GM12892 (cell line): Measurements from ENCODE around the gene IL21R. TPM values are rescaled to one million over a fixed set of nuclear protein-coding genes. Genes with fewer than 3 reads are reported as not detected.
A peak's percentile ranks its signal among the peaks of the same experiment; 100 is the strongest.

Experiments used
- DNase-seq: peaks from one replicate; pipeline ENCODE4 v3.0.0; 2011; ENCODE audit not compliant: insufficient read length
- FAIRE-seq: peaks from 2 replicates; lab custom pipeline; 2011; peaks lifted over from hg19 to GRCh38; lab: Jason Lieb, UNC
- POLR2A ChIP-seq: IDR thresholded peaks from 2 replicates; pipeline ENCODE4 v1.6.1; 2011; ENCODE audit warnings: low read depth, low read length, control low read depth
- POLR2AphosphoS5 ChIP-seq: IDR thresholded peaks from 2 replicates; pipeline ENCODE4 v1.6.1; 2011; ENCODE audit warnings: low read depth, low read length, control low read depth
- TAF1 ChIP-seq: IDR thresholded peaks from 2 replicates; pipeline ENCODE4 v1.6.1; 2011; ENCODE audit warnings: low read depth, mild to moderate bottlenecking, control low read depth, low read length, borderline replicate concordance
- polyA plus RNA-seq: library from polyadenylated mRNA; unstranded; fragments of >200 nt; gene quantifications from one replicate; pipeline ENCODE4 v1.2.1, GENCODE V29; 2012; ENCODE audit warnings: missing spikeins, inconsistent platforms; ENCODE audit not compliant: missing spikeins

The IL21R gene
- polyA plus RNA-seq, result 31.5 TPM

DNA sequence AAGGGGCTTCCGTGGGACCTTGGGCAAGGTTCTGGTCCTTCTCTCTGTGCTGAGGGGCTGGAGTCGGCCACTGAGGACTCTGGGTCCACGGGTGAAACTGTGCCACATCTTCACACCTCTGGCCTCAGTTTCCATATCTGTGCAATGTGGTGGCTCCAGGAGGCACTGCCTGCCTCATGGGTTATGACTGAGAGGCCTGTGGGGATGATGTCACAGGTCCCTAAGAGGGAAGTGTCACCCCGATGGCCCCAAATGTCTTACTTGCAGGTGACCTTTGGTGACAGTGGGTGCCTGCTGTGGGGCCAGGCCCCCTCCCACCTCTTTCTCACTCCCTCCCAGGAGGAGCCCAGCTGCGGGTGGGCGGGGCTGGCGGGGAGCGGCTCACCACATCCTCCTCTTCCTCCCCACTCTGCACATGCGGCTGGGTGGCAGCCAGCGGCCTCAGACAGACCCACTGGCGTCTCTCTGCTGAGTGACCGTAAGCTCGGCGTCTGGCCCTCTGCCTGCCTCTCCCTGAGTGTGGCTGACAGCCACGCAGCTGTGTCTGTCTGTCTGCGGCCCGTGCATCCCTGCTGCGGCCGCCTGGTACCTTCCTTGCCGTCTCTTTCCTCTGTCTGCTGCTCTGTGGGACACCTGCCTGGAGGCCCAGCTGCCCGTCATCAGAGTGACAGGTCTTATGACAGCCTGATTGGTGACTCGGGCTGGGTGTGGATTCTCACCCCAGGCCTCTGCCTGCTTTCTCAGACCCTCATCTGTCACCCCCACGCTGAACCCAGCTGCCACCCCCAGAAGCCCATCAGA is at the start of gene IL21R:
TSS of gene IL21R (plus strand) at position 407 of the 801 bp plus-strand sequence. CDS start 27,898 bp downstream, outside the sequence.
- DNase-seq (peak; percentile 60), FAIRE-seq (peak; percentile 98)
- TF ChIP-seq POLR2AphosphoS5 (peak; percentile 93), POLR2A (peak; percentile 96), TAF1 (peak; percentile 74)

DNA sequence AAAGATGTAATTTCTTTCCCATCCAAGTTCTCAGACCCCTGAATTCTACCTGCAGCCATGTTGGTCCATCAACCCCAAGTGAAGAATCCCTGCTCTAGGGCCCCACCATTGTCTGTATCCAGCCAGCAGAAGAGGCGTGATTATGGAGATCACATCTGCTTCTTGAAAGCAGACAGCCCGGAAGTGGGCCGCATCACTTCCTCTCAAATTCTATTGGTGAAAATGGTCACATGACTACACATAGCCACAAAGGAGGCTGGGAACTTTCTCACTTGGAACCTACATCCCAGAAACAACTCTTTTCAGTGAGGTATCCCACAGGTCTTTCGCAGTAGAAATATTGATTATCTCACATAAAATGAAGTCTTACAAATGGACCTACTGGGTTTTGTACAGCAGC is 48.1 kb upstream of the IL21R start:
- FAIRE-seq (no peak), DNase-seq (no peak)
- TF ChIP-seq TAF1 (no peak), POLR2A (no peak), POLR2AphosphoS5 (no peak)

DNA sequence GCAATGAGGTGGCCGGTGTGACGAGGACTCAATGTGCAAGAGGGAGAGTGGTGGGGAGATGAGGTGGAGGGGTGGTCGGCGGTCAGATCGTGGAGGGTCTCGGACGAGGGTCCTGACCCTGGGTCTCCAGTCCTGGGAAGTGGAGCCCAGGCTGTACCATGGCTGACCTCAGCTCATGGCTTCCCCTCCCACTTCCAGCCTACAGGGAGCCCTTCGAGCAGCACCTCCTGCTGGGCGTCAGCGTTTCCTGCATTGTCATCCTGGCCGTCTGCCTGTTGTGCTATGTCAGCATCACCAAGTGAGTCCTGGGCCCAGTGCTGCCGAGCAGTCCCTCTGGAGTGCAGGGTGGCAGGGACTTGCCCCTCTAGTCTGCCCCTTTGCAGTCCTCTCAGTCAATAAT is 46.4 kb upstream of the IL21R start:
- FAIRE-seq (no peak), DNase-seq (no peak)

DNA sequence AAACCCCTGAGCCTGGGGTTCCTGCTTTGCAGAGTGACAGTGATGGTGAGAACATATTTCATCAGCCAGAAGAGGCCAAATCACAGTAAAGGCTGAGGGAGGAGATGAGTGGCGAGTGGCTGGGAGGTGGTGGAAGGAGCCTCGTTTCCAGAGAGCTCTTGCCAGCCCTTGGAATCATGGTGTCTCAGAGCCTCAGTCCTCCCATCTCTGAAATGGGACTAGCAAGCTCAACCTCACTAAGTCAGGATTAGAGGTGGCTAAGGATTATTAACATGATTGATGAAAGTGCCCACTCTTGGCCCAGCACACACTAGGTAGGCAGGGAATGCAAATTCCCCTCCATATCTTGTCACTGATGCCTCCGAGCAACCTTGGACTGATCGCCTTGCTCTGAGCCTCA is 45.2 kb upstream of the IL21R start:
- DNase-seq, result no peak
- no peak for FAIRE-seq
- TF ChIP-seq TAF1 (no peak), POLR2A (no peak), POLR2AphosphoS5 (no peak)

More for the DNA sequence above, 46.4 kb upstream of the IL21R start:
- TF ChIP-seq POLR2A (no peak), POLR2AphosphoS5 (no peak), TAF1 (no peak)

DNA sequence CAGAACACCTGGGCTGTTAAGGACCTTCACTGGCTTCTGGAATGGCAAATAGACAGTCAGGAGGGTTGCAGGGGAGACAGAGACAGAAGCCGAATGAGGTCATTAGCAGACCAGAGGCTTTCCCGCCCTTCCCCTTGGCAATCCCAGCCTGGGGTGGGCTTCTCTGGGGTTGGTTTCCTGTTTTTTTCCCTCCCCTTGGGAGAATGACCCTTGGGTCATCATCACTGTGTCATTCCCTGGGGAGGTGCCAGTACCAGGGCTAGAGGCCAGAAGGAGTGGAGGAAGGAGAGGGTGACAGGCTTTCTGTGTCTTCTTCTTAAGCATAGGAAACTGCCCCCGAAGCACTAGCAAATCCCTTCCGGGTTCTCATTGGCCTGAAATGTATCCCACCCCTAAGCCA is 42.9 kb upstream of the IL21R start:
- DNase-seq (no peak), FAIRE-seq (no peak)
- TF ChIP-seq POLR2A (no peak), TAF1 (no peak), POLR2AphosphoS5 (no peak)

GRCh38 chr16:27359615-27360014 is 42.4 kb upstream of the IL21R start:
- DNase-seq (no peak), FAIRE-seq (no peak)
- no peak for TF ChIP-seq POLR2A
- no peak for TF ChIP-seq TAF1
- TF ChIP-seq POLR2AphosphoS5, result no peak

DNA sequence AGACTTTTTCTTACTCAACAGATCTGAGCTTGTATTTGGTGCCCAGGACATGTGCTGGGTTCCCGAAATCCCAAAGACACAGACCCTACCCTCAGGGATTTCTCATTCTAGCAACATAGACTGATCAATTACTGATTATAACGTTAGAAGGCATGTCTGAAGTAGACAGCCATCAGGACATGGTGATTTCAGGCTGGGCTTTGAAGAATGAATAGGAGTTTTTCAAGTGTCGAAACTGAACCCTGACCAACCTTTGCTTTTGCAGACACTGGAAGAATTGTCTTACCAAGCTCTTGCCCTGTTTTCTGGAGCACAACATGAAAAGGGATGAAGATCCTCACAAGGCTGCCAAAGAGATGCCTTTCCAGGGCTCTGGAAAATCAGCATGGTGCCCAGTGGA is 40.0 kb upstream of the IL21R start:
- DNase-seq (no peak), FAIRE-seq (no peak)
- TF ChIP-seq POLR2A (no peak), TAF1 (no peak), POLR2AphosphoS5 (no peak)

DNA sequence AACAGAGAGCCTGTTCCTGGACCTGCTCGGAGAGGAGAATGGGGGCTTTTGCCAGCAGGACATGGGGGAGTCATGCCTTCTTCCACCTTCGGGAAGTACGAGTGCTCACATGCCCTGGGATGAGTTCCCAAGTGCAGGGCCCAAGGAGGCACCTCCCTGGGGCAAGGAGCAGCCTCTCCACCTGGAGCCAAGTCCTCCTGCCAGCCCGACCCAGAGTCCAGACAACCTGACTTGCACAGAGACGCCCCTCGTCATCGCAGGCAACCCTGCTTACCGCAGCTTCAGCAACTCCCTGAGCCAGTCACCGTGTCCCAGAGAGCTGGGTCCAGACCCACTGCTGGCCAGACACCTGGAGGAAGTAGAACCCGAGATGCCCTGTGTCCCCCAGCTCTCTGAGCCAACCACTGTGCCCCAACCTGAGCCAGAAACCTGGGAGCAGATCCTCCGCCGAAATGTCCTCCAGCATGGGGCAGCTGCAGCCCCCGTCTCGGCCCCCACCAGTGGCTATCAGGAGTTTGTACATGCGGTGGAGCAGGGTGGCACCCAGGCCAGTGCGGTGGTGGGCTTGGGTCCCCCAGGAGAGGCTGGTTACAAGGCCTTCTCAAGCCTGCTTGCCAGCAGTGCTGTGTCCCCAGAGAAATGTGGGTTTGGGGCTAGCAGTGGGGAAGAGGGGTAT is 39.3 kb upstream of the IL21R start:
- DNase-seq (no peak), FAIRE-seq (no peak)
- TF ChIP-seq POLR2A (no peak), TAF1 (no peak), POLR2AphosphoS5 (no peak)

- FAIRE-seq, result no peak
- DNase-seq, result no peak
- TF ChIP-seq POLR2A, result no peak
- TF ChIP-seq TAF1, result no peak
- TF ChIP-seq POLR2AphosphoS5, result no peak
Measured at GRCh38 chr16:27363246-27363632, 38.7 kb upstream of the IL21R start.

- DNase-seq, result no peak
- TF ChIP-seq POLR2AphosphoS5 (no peak), TAF1 (no peak), POLR2A (no peak)
Measured at GRCh38 chr16:27363797-27364196, 38.2 kb upstream of the IL21R start.

DNA sequence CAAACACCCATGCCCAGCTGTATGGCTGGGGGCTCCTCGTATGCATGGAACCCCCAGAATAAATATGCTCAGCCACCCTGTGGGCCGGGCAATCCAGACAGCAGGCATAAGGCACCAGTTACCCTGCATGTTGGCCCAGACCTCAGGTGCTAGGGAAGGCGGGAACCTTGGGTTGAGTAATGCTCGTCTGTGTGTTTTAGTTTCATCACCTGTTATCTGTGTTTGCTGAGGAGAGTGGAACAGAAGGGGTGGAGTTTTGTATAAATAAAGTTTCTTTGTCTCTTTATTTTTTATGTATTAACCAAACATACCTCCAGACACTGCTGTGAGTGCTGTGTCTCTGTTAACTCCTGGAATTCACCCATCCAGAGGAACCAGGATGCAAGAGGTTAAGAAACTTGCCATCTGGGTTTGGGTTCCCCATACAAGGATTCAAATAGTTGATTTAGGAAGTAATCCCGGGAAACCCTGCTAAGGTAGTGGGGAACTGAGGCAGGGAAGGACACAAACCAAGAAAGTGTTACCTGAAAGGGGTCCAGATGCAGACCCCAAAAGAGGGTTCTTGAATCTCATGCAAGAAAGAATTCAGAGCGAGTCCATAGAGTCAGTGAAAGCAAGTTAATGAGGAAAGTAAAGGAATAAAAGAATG is 37.4 kb upstream of the IL21R start:
- no peak for DNase-seq
- FAIRE-seq, result no peak
- TF ChIP-seq TAF1 (no peak), POLR2A (no peak), POLR2AphosphoS5 (no peak)

More at GRCh38 chr16:27363797-27364196, 38.2 kb upstream of the IL21R start:
- FAIRE-seq, result no peak
